PC-3 (cell line): ENCODE results near the gene TMEM273.

ENCODE experiments used
- CTCF ChIP-seq: fragments of 300-600 bp; sonication (generic); conservative IDR thresholded peaks from 2 replicates; pipeline ENCODE4 v1.5.1; 2017; ENCODE audit warnings: antibody characterized with exemption, low read depth, mild to moderate bottlenecking, low read length
- EZH2phosphoT487 ChIP-seq: fragments of 300-600 bp; sonication (generic); IDR thresholded peaks from 2 replicates; pipeline ENCODE4 v1.6.1; 2018; ENCODE audit warnings: mild to moderate bottlenecking, antibody characterized with exemption, low read length, borderline replicate concordance

GRCh38 chr10:49222170-49222569 lies 34.0 kb upstream of the TMEM273 start:
- TF ChIP-seq CTCF (peak; percentile 35; the same call in 1 of the 2 replicates), EZH2phosphoT487 (no peak)
